ENCODE results near the gene RALA. TPM values are rescaled to one million over a fixed set of nuclear protein-coding genes. Genes with fewer than 3 reads are reported as not detected.

RALA gene
- total and polyA plus RNA-seq, 7 experiments from 2014 or later: 24.8 to 48.2 (median 40.2) TPM

DNA sequence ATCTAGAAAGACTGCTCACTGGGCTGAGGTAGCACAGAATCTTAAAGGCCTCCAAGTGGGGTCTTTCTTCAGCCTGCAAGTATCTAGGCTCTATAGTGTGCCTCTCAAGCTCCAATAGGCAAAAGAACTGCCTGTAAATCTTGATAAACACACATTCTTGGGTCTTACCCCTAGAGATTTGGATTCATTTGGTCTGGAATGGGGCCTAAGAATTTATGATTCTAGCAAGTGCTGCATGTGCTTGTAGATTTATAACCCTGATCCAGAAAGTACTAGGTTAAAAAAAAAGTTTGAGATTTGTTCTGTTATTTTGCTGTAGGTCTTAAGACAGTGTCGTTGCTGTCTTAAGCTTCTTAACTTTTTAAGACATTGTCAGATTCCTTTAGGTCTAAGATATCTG is 74.1 kb downstream of the RALA start:
- ChIA-PET CTCF (no interaction called here), POLR2A (interaction anchor here (0.8 kb wide), 1 partner anchor 37 kb away, joined by 3 read pairs; no protein-coding TSS in a partner anchor)
- no peak for ATAC-seq
- Histone ChIP-seq H3K4me3 (ENCODE audit: low read length) (no peak overlapping the region), H3K36me3 (ENCODE audit: control insufficient read depth in 2 of 3, insufficient read depth in 3 of 3, low read length in 3 of 3) (peaks cover under 1 to 48% (median 4%) of the 10 kb centered on the region in 3 experiments), H3K4me1 (ENCODE audit: control insufficient read depth in 2 of 2, insufficient read depth in 2 of 2, low read length in 2 of 2) (no peaks in the 10 kb centered on the region), H3K27ac (ENCODE audit: low read depth, low read length) (no peak overlapping the region), H3K9me3 (ENCODE audit: control insufficient read depth in 2 of 3, low read length in 3 of 3) (no peaks in the 10 kb centered on the region), H3K27me3 (ENCODE audit: control insufficient read depth in 2 of 2, insufficient read depth in 2 of 2, low read length in 2 of 2) (no peaks in the 10 kb centered on the region)
- Mint-ChIP-seq H3K9me3 (peaks cover 0 to 3% (median 0%) of the 10 kb centered on the region in 11 donors), H3K4me1 (peaks cover 0 to 4% (median 0%) of the 10 kb centered on the region in 7 donors), H3K27me3 (no peaks in the 10 kb centered on the region), H3K27ac (peak overlapping the region in 4 of 9 donors; percentile 4 to 77 (median 59)), H3K4me3 (no peak overlapping the region), H3K36me3 (peaks cover 15 to 52% (median 38%) of the 10 kb centered on the region in 5 donors)
- intact Hi-C loops (cut with micrococcal nuclease): no loop called here
- DNase-seq: no peak

DNA sequence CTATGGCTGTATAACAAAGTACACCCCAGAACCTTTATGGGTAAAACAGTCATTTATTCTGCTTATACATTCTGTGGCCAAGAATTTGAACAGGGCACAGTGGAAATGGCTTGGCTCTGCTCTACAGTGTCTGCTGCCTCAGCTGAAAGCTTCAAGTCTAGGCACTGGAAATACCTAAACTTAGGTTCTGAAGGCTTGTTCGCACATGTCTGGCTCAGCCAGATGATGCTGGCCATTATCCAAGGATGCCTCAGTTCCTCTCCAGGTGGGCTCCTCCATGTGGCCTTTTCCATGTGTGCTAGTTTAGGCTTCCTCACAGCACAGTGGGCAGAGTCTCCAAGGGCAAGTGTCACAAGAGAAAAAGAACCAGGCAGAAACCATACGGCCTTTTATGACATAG is 76.8 kb downstream of the RALA start:
- Mint-ChIP-seq H3K27me3 (no peaks in the 10 kb centered on the region), H3K4me3 (no peak overlapping the region), H3K27ac (no peak overlapping the region), H3K36me3 (peaks cover 8 to 37% (median 32%) of the 10 kb centered on the region in 5 donors), H3K9me3 (no peaks in the 10 kb centered on the region), H3K4me1 (peaks cover 0 to 4% (median 0%) of the 10 kb centered on the region in 7 donors)
- no peak overlapping the region for H3K27ac ChIP-seq (ENCODE audit: low read depth, low read length)
- H3K4me3 ChIP-seq (ENCODE audit: low read length): no peak overlapping the region
- H3K4me1 ChIP-seq (ENCODE audit: control insufficient read depth in 2 of 2, insufficient read depth in 2 of 2, low read length in 2 of 2): no peaks in the 10 kb centered on the region
- DNase-seq (no peak), ATAC-seq (no peak)
- intact Hi-C loops (cut with micrococcal nuclease): no loop called here
- CTCF ChIA-PET: interaction anchor here (1.4 kb wide), 1 partner anchor 120 kb away, joined by 5 read pairs; no protein-coding TSS in a partner anchor
- no peaks in the 10 kb centered on the region for H3K27me3 ChIP-seq (ENCODE audit: control insufficient read depth in 2 of 2, insufficient read depth in 2 of 2, low read length in 2 of 2)
- H3K9me3 ChIP-seq (ENCODE audit: control insufficient read depth in 2 of 3, low read length in 3 of 3): no peaks in the 10 kb centered on the region
- POLR2A ChIA-PET: interaction anchor here (0.6 kb wide), 1 partner anchor 90 kb away, joined by 3 read pairs; no protein-coding TSS in a partner anchor
- H3K36me3 ChIP-seq (ENCODE audit: control insufficient read depth in 2 of 3, insufficient read depth in 3 of 3, low read length in 3 of 3): peaks cover 0 to 41% (median 4%) of the 10 kb centered on the region in 3 experiments

DNA sequence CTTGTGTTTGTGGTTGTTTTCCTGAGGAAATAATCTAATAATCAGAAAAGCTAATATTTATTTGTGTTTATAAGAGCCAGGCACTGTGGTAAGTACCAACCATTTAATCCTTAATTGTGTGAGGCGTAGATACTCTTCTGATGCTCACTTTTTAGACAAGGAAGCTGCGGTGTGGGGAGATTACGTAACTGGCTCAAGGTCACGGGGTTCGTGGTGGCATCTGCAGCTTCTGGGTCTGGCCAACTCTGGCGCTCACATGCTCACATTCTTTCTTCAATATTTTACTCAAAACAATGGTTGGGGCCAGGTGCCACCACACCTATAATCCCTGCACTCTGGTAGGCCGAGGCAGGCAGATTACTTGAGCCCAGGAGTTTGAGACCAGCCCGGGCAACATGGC is 77.6 kb downstream of the RALA start:
- Mint-ChIP-seq H3K27ac (peak overlapping the region in 3 of 9 donors; percentile 3 to 63 (median 33)), H3K4me1 (peaks cover 0 to 4% (median 0%) of the 10 kb centered on the region in 7 donors), H3K36me3 (peaks cover 8 to 37% (median 32%) of the 10 kb centered on the region in 5 donors), H3K4me3 (no peak overlapping the region), H3K27me3 (no peaks in the 10 kb centered on the region), H3K9me3 (no peaks in the 10 kb centered on the region)
- no peak overlapping the region for H3K27ac ChIP-seq (ENCODE audit: low read depth, low read length)
- ChIA-PET CTCF (no interaction called here), POLR2A (interaction anchor here (1.8 kb wide), 1 partner anchor 32 kb away, joined by 4 read pairs; no protein-coding TSS in a partner anchor)
- no peaks in the 10 kb centered on the region for H3K4me1 ChIP-seq (ENCODE audit: control insufficient read depth in 2 of 2, insufficient read depth in 2 of 2, low read length in 2 of 2)
- H3K9me3 ChIP-seq (ENCODE audit: control insufficient read depth in 2 of 3, low read length in 3 of 3): no peaks in the 10 kb centered on the region
- no peaks in the 10 kb centered on the region for H3K27me3 ChIP-seq (ENCODE audit: control insufficient read depth in 2 of 2, insufficient read depth in 2 of 2, low read length in 2 of 2)
- DNase-seq (no peak), ATAC-seq (peak; percentile 54)
- intact Hi-C loops (cut with micrococcal nuclease): no loop called here
- no peak overlapping the region for H3K4me3 ChIP-seq (ENCODE audit: low read length)
- H3K36me3 ChIP-seq (ENCODE audit: control insufficient read depth in 2 of 3, insufficient read depth in 3 of 3, low read length in 3 of 3): peaks cover 0 to 40% (median 4%) of the 10 kb centered on the region in 3 experiments

DNA sequence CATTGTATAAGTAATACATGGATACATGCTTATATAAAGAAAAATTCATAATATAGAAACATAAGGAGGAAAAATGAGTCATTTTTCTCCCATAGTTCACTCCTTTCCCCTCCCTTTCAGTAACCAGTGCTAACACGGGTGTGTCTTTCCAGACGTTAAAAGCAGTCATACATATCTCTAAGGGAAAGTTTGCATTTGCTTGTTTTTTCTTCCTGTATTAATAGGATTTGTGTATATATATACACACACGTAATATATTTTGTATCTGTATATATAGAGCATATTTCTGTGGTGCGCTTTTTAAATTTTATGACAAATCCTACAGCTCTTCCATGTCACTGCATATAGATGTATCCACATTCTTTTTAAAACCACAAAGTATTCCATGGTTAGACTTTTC is 78.8 kb downstream of the RALA start:
- Mint-ChIP-seq H3K27me3 (no peaks in the 10 kb centered on the region), H3K9me3 (no peaks in the 10 kb centered on the region), H3K27ac (peak overlapping the region in 2 of 9 donors; percentile 14 to 26), H3K4me3 (no peak overlapping the region), H3K36me3 (peaks cover 6 to 26% (median 23%) of the 10 kb centered on the region in 5 donors), H3K4me1 (peaks cover 0 to 4% (median 0%) of the 10 kb centered on the region in 7 donors)
- H3K4me3 ChIP-seq (ENCODE audit: low read length): no peak overlapping the region
- POLR2A ChIA-PET: interaction anchor here (1.8 kb wide), 1 partner anchor 31 kb away, joined by 4 read pairs; no protein-coding TSS in a partner anchor
- ATAC-seq (no peak), DNase-seq (no peak)
- CTCF ChIA-PET: interaction anchor here (1.6 kb wide), 1 partner anchor 122 kb away, joined by 6 read pairs; no protein-coding TSS in a partner anchor
- H3K9me3 ChIP-seq (ENCODE audit: control insufficient read depth in 2 of 3, low read length in 3 of 3): no peaks in the 10 kb centered on the region
- intact Hi-C loops (cut with micrococcal nuclease): no loop called here
- H3K4me1 ChIP-seq (ENCODE audit: control insufficient read depth in 2 of 2, insufficient read depth in 2 of 2, low read length in 2 of 2): no peaks in the 10 kb centered on the region
- peaks cover 0 to 28% (median 4%) of the 10 kb centered on the region in 3 experiments for H3K36me3 ChIP-seq (ENCODE audit: control insufficient read depth in 2 of 3, insufficient read depth in 3 of 3, low read length in 3 of 3)
- H3K27me3 ChIP-seq (ENCODE audit: control insufficient read depth in 2 of 2, insufficient read depth in 2 of 2, low read length in 2 of 2): no peaks in the 10 kb centered on the region
- no peak overlapping the region for H3K27ac ChIP-seq (ENCODE audit: low read depth, low read length)

DNA sequence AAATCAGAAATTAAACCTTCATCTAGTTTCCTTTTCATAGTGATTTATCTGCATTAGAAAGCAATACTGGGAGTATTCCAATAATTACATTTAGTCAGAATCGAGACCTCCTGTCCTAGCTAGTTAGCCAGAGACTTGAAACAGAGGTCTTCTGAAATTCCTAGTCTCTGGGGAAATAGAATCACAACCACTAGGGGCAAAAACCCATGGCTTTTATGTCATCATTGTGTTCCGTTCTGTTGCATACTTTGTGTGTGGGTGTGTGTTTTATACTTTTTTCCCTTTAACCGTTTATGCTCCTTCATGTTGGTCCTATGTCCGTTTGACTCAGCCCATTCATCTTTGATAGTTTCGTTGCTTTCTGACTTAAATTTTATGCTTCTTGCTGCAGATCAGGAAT is 79.8 kb downstream of the RALA start:
- H3K27me3 Mint-ChIP-seq: no peaks in the 10 kb centered on the region
- ATAC-seq: no peak

DNA sequence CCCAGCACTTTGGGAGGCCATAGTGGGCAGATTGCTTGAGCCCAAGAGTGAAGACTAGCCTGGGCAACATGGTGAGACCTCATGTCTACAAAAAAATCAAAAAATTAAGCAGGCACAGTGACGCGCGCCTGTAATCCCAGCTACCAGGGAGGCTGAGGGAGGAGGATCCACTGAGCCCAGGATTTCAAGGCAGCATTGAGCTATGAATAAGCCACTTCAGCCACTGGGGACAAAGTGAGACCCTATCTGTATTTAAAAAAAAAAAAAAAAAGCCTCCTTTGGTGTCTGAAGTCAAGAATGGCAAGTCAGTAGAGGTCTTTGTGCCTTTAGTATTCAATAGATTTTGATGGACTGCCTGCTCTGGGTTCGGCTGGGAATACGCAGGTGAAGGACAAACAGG is 85.7 kb downstream of the RALA start:
- no peak overlapping the region for H3K27ac Mint-ChIP-seq
- H3K27me3 Mint-ChIP-seq: no peaks in the 10 kb centered on the region
- Histone ChIP-seq H3K9me3 (ENCODE audit: control insufficient read depth in 2 of 3, low read length in 3 of 3) (peaks cover 0 to 12% (median 0%) of the 10 kb centered on the region in 3 experiments), H3K4me3 (ENCODE audit: low read length) (no peak overlapping the region), H3K4me1 (ENCODE audit: control insufficient read depth in 2 of 2, insufficient read depth in 2 of 2, low read length in 2 of 2) (no peaks in the 10 kb centered on the region), H3K27me3 (ENCODE audit: control insufficient read depth in 2 of 2, insufficient read depth in 2 of 2, low read length in 2 of 2) (no peaks in the 10 kb centered on the region), H3K36me3 (ENCODE audit: control insufficient read depth in 2 of 3, insufficient read depth in 3 of 3, low read length in 3 of 3) (no peaks in the 10 kb centered on the region), H3K27ac (ENCODE audit: low read depth, low read length) (no peak overlapping the region)
- H3K36me3 Mint-ChIP-seq: peaks cover 0 to 25% (median 7%) of the 10 kb centered on the region in 5 donors
- H3K4me1 Mint-ChIP-seq: peaks cover 0 to 1% (median 0%) of the 10 kb centered on the region in 7 donors
- no peak for DNase-seq
- ChIA-PET CTCF (interaction anchor here (1.3 kb wide), 1 partner anchor 129 kb away, joined by 4 read pairs; no protein-coding TSS in a partner anchor), POLR2A (interaction anchor here (0.6 kb wide), 1 partner anchor 53 kb away, joined by 3 read pairs; no protein-coding TSS in a partner anchor)
- H3K4me3 Mint-ChIP-seq: no peak overlapping the region
- no peak for ATAC-seq
- H3K9me3 Mint-ChIP-seq: peaks cover 5 to 22% (median 7%) of the 10 kb centered on the region in 11 donors
- intact Hi-C loops (cut with micrococcal nuclease): no loop called here

More for the DNA sequence above, 79.8 kb downstream of the RALA start:
- H3K4me1 Mint-ChIP-seq: peaks cover 0 to 4% (median 0%) of the 10 kb centered on the region in 7 donors
- Histone ChIP-seq H3K9me3 (ENCODE audit: control insufficient read depth in 2 of 3, low read length in 3 of 3) (no peaks in the 10 kb centered on the region), H3K36me3 (ENCODE audit: control insufficient read depth in 2 of 3, insufficient read depth in 3 of 3, low read length in 3 of 3) (peaks cover 0 to 18% (median 4%) of the 10 kb centered on the region in 3 experiments), H3K4me3 (ENCODE audit: low read length) (no peak overlapping the region), H3K4me1 (ENCODE audit: control insufficient read depth in 2 of 2, insufficient read depth in 2 of 2, low read length in 2 of 2) (no peaks in the 10 kb centered on the region), H3K27ac (ENCODE audit: low read depth, low read length) (peak overlapping the region; percentile 37), H3K27me3 (ENCODE audit: control insufficient read depth in 2 of 2, insufficient read depth in 2 of 2, low read length in 2 of 2) (no peaks in the 10 kb centered on the region)
- no peak overlapping the region for H3K4me3 Mint-ChIP-seq
- no peaks in the 10 kb centered on the region for H3K9me3 Mint-ChIP-seq
- intact Hi-C loops (cut with micrococcal nuclease): no loop called here
- peaks cover 0 to 19% (median 17%) of the 10 kb centered on the region in 5 donors for H3K36me3 Mint-ChIP-seq
- H3K27ac Mint-ChIP-seq: peak overlapping the region in 4 of 9 donors; percentile 0 to 43 (median 18)
- POLR2A ChIA-PET: interaction anchor here (0.7 kb wide), 1 partner anchor 79 kb away, joined by 5 read pairs; no protein-coding TSS in a partner anchor
- CTCF ChIA-PET: interaction anchor here (1.6 kb wide), 1 partner anchor 123 kb away, joined by 6 read pairs; no protein-coding TSS in a partner anchor
- no peak for DNase-seq

All from naive thymus-derived CD4-positive, alpha-beta T cell (primary cell).